Epithelial cell of esophagus (primary cell): ENCODE measurements around the gene CRYBG3.

Experiments used
- DNase-seq: peaks from one replicate; pipeline ENCODE4 v3.0.0; 2010; ENCODE audit warnings: low read depth
- H3K4me3 ChIP-seq: 2 replicates; pipeline ENCODE4 v1.5.1; 2011; ENCODE audit warnings: mild to moderate bottlenecking, low read length, control low read depth
- CTCF ChIP-seq: IDR thresholded peaks from 2 replicates; pipeline ENCODE4 v1.5.1; 2011; ENCODE audit warnings: low read depth, mild to moderate bottlenecking, low read length, control low read depth, inconsistent platforms; ENCODE audit not compliant: insufficient read depth; ENCODE audit errors: missing control alignments

The CRYBG3 gene

GRCh38 chr3:97835761-97836160 lies 13.9 kb downstream of the CRYBG3 start:
- no peak for TF ChIP-seq CTCF
- no peak overlapping the region for H3K4me3 ChIP-seq
- peak; percentile 38 for DNase-seq

DNA sequence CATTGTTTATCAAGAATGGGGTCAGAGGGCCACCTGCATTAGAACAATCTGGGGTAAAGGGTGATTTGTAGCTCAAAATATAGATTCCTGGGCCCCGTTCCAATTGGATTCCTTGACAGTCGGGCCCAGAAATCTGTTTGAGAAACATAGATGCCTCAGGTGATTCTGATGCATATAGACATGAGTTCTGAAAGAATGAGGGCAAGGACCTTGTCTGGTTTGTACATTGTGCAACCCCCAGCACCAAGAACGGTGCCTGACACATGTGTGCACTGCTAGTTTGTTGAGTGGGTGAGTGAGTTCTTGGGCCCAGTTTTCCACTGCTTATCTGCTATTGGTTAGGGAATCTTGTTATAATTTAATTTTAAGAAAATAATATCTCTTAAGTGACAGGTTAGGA lies 16.6 kb downstream of the CRYBG3 start:
- no peak overlapping the region for H3K4me3 ChIP-seq
- TF ChIP-seq CTCF = no peak
- DNase-seq = peak; percentile 18

- DNase-seq = peak; percentile 4
- TF ChIP-seq CTCF = no peak
- H3K4me3 ChIP-seq = no peak overlapping the region
Measured at GRCh38 chr3:97839944-97840343, 18.1 kb downstream of the CRYBG3 start.

- TF ChIP-seq CTCF = no peak
- no peak overlapping the region for H3K4me3 ChIP-seq
- DNase-seq = no peak
Measured at GRCh38 chr3:97841304-97841703, 19.5 kb downstream of the CRYBG3 start.

GRCh38 chr3:97841956-97842355 lies 20.1 kb downstream of the CRYBG3 start:
- DNase-seq = no peak
- TF ChIP-seq CTCF = no peak
- no peak overlapping the region for H3K4me3 ChIP-seq

GRCh38 chr3:97848779-97849178 lies 27.0 kb downstream of the CRYBG3 start:
- no peak for DNase-seq
- TF ChIP-seq CTCF = no peak
- H3K4me3 ChIP-seq = no peak overlapping the region

GRCh38 chr3:97857401-97857800 lies 35.6 kb downstream of the CRYBG3 start:
- TF ChIP-seq CTCF = no peak
- no peak for DNase-seq
- H3K4me3 ChIP-seq = no peak overlapping the region
